Brain microvascular endothelial cell (primary cell): ENCODE data around the gene BIRC2.

Experiments used
- DNase-seq: peaks from one replicate; pipeline ENCODE4 v3.0.0-alpha.2; 2020
- H3K27ac ChIP-seq: fragments of 250-450 bp; sonication (Bioruptor Pico); 2 replicates; pipeline ENCODE4 v1.5.1; 2020; ENCODE audit warnings: mild to moderate bottlenecking, moderate library complexity
- H3K27me3 ChIP-seq: fragments of 250-450 bp; sonication (Bioruptor Pico); replicated peaks from 2 replicates; pipeline ENCODE4 v1.5.1; 2020; ENCODE audit warnings: mild to moderate bottlenecking
- H3K36me3 ChIP-seq: fragments of 250-450 bp; sonication (Bioruptor Pico); replicated peaks from 2 replicates; pipeline ENCODE4 v1.5.1; 2020; ENCODE audit warnings: mild to moderate bottlenecking
- H3K4me3 ChIP-seq: 2 replicates; pipeline ENCODE4 v1.5.1; 2011; ENCODE audit warnings: low read depth, mild to moderate bottlenecking, control low read depth, low read length, moderate library complexity
- CTCF ChIP-seq: IDR thresholded peaks from 2 replicates; pipeline ENCODE4 v1.5.1; 2011; ENCODE audit warnings: low read depth, mild to moderate bottlenecking, moderate library complexity, low read length, control low read depth, inconsistent platforms; ENCODE audit errors: missing control alignments
- in situ Hi-C: cut with HindIII; loops from 2 replicates; pipeline ENCODE4 v1.10.0; 2017; ENCODE audit warnings: low sequenced_read_pairs, low pct_ligation_motif_present

The BIRC2 gene

GRCh38 chr11:102306817-102307726, 39.9 kb upstream of the BIRC2 start:
- Histone ChIP-seq H3K27ac (no peak overlapping the region), H3K27me3 (no peaks in the 10 kb centered on the region), H3K4me3 (no peak overlapping the region), H3K36me3 (no peaks in the 10 kb centered on the region)
- no peak for TF ChIP-seq CTCF
- no peak for DNase-seq
- in situ Hi-C loops: no loop called here

GRCh38 chr11:102307727-102308038, 39.3 kb upstream of the BIRC2 start:
- DNase-seq: no peak
- in situ Hi-C loops: no loop called here
- no peaks in the 10 kb centered on the region for H3K27me3 ChIP-seq
- no peak overlapping the region for H3K27ac ChIP-seq
- no peak for TF ChIP-seq CTCF
- no peak overlapping the region for H3K4me3 ChIP-seq
- H3K36me3 ChIP-seq: no peaks in the 10 kb centered on the region

GRCh38 chr11:102309621-102310541, 37.1 kb upstream of the BIRC2 start:
- DNase-seq: no peak
- in situ Hi-C loops: no loop called here
- TF ChIP-seq CTCF: peak; percentile 22

GRCh38 chr11:102312667-102313066, 34.3 kb upstream of the BIRC2 start:
- peak overlapping the region; percentile 18 for H3K4me3 ChIP-seq
- TF ChIP-seq CTCF: no peak
- peak overlapping the region; percentile 67 for H3K27ac ChIP-seq
- H3K27me3 ChIP-seq: no peaks in the 10 kb centered on the region
- no peaks in the 10 kb centered on the region for H3K36me3 ChIP-seq
- in situ Hi-C loops: no loop called here
- DNase-seq: no peak

More at GRCh38 chr11:102309621-102310541, 37.1 kb upstream of the BIRC2 start:
- no peak overlapping the region for H3K4me3 ChIP-seq
- H3K27me3 ChIP-seq: no peaks in the 10 kb centered on the region
- no peak overlapping the region for H3K27ac ChIP-seq
- no peaks in the 10 kb centered on the region for H3K36me3 ChIP-seq

GRCh38 chr11:102313238-102313940, 33.6 kb upstream of the BIRC2 start:
- Histone ChIP-seq H3K27me3 (no peaks in the 10 kb centered on the region), H3K27ac (peak overlapping the region; percentile 67), H3K36me3 (no peaks in the 10 kb centered on the region), H3K4me3 (peak overlapping the region; percentile 18)
- DNase-seq: no peak
- in situ Hi-C loops: no loop called here
- no peak for TF ChIP-seq CTCF
